Tibial artery (tissue), 4 donors: ENCODE results near the gene TMPO.
"Not testable (repeated sequence)": the region's sequence is repeated elsewhere in the genome, so short reads cannot be mapped to it uniquely, and the experiment has no call there.

Source experiments
- DNase-seq, 2 donors: peaks; one replicate each; pipeline ENCODE4 v3.0.0-alpha.2; 2019
- H3K27ac ChIP-seq, 2 donors: fragments of 200-600 bp; sonication (generic) in 1 of 2; 1 replicate in 1 of 2; 2 replicates in 1 of 2; pipeline ENCODE4 v1.5.1; 2018 to 2019; ENCODE audit warnings: mild to moderate bottlenecking in 1 of 2
- H3K27me3 ChIP-seq, 2 donors: fragments of 200-600 bp; sonication (generic) in 1 of 2; one replicate each; pipeline versions ENCODE4 v1.5.1 to v1.6.0; 2016 to 2019
- H3K36me3 ChIP-seq, 3 donors: fragments of 200-600 bp; sonication (generic) in 2 of 3; one replicate each; pipeline ENCODE4 v1.5.1; 2016 to 2019; ENCODE audit warnings: mild to moderate bottlenecking in 2 of 3
- H3K4me1 ChIP-seq, 4 donors: fragments of 200-600 bp; sonication (generic) in 2 of 4; 1 replicate in 3 of 4; 2 replicates in 1 of 4; pipeline ENCODE4 v1.5.1; 2016 to 2019
- H3K4me3 ChIP-seq, 2 donors: fragments of 200-600 bp; sonication (generic) in 1 of 2; 1 replicate in 1 of 2; 2 replicates in 1 of 2; pipeline ENCODE4 v1.5.1; 2018 to 2019; ENCODE audit warnings: mild to moderate bottlenecking in 2 of 2
- H3K9me3 ChIP-seq, 3 donors: fragments of 200-600 bp; sonication (generic) in 1 of 3; one replicate each; pipeline ENCODE4 v1.5.1; 2016 to 2019
- intact Hi-C: fragments of 100-400 bp; cut with DNase I; formaldehyde crosslinking; loops from one replicate; pipeline ENCODE4 v1.15.0; 2023; ENCODE audit warnings: low total_unique reads
- TF ChIP-seq, protein P1 (sequence below), 2 experiments: fragments of 200-600 bp in 1 of 2; fragments of 450-650 bp in 1 of 2; IDR thresholded peaks; one replicate each; pipeline ENCODE4 v1.5.1; 2017 to 2019; ENCODE audit warnings: antibody characterized with exemption in 2 of 2, mild to moderate bottlenecking in 1 of 2, moderate library complexity in 1 of 2

The TMPO gene

DNA sequence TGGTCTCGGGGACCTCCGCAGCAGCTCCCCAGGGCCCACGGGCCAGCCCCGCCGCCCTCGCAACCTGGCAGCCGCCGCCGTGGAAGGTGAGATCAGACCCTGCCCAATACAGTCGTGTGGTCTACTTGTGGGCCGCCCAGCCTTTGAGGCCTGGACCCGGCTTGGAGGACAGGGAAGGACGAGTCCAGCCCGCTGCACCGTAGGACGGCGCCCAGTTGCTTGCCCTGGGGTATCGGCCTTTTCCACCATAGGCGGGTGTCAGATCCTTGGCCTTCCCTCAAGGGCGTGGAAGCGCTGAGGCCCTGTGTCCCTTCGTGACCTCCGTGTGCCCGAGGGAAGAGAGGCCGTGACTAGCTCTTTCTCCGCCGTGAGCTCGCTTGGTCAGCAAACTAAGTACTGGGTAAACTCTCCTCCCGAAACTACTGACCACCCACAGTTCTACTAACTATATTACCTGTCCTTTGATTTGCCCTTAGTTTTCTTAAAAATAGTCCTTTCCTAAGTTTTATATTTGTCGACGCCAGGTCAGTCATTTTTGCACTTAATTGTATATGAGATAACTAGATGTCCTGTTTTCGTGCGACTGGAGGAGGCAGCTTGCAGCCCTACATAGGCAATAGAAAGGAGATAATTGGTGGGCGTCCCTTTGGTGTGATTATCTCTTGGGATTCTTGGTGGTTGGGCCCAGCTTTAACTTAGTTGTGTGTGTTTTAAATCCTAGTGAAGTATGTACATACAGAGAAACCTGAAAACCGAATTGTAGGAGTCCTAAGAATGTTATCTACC, 78.9 kb downstream of the TMPO start:
- peak overlapping the region; percentile 84 to 97 for H3K4me3 ChIP-seq
- intact Hi-C loops, result no loop called here
- H3K27ac ChIP-seq, result peak overlapping the region; percentile 92
- H3K36me3 ChIP-seq, result peaks cover 21 to 31% (median 25%) of the 10 kb centered on the region in 3 donors
- TF ChIP-seq, protein P1, sequence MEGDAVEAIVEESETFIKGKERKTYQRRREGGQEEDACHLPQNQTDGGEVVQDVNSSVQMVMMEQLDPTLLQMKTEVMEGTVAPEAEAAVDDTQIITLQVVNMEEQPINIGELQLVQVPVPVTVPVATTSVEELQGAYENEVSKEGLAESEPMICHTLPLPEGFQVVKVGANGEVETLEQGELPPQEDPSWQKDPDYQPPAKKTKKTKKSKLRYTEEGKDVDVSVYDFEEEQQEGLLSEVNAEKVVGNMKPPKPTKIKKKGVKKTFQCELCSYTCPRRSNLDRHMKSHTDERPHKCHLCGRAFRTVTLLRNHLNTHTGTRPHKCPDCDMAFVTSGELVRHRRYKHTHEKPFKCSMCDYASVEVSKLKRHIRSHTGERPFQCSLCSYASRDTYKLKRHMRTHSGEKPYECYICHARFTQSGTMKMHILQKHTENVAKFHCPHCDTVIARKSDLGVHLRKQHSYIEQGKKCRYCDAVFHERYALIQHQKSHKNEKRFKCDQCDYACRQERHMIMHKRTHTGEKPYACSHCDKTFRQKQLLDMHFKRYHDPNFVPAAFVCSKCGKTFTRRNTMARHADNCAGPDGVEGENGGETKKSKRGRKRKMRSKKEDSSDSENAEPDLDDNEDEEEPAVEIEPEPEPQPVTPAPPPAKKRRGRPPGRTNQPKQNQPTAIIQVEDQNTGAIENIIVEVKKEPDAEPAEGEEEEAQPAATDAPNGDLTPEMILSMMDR (IDR thresholded peaks at IDR 0.05), result no peak
- H3K27me3 ChIP-seq, result no peaks in the 10 kb centered on the region
- H3K4me1 ChIP-seq, result peaks cover 0 to 28% (median 15%) of the 10 kb centered on the region in 4 donors
- peak; percentile 50 to 73 for DNase-seq
- no peaks in the 10 kb centered on the region for H3K9me3 ChIP-seq

DNA sequence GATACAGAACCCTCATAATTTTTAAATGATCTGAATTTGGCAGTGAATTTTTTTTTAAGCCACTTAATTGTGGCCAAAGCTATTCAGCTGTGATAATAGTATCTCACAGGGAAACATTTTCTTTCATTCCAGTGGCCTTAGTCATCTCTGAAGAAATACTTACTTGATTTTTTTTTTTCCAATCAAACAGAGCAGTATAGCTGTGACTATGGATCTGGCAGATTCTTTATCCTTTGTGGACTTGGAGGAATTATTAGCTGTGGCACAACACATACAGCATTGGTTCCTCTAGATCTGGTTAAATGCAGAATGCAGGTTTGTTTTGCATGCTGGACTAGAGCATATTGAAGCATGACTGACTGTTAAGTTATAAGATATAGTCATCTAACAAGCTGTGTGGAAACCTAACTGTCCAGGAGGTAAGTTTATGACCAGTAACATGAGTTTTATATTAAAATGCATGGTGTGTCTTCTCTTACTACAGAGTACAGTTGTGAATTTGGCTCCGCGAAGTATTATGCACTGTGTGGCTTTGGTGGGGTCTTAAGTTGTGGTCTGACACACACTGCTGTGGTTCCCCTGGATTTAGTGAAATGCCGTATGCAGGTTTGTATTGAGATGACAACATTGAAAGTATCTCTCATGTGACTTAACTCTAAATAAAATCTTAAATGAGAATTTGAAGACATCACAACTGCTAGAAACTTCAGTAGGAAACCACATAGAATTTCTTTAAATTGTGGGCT, 80.0 kb downstream of the TMPO start:
- Histone ChIP-seq H3K9me3 (no peaks in the 10 kb centered on the region), H3K4me3 (peak overlapping the region; percentile 84 to 97), H3K36me3 (peaks cover 33 to 43% (median 37%) of the 10 kb centered on the region in 3 donors), H3K27me3 (no peaks in the 10 kb centered on the region), H3K27ac (peak overlapping the region; percentile 20 to 92), H3K4me1 (peaks cover 0 to 28% (median 15%) of the 10 kb centered on the region in 4 donors)
- DNase-seq, result no peak
- intact Hi-C loops, result no loop called here
- TF ChIP-seq, protein P1 (IDR thresholded peaks at IDR 0.05), result no peak

DNA sequence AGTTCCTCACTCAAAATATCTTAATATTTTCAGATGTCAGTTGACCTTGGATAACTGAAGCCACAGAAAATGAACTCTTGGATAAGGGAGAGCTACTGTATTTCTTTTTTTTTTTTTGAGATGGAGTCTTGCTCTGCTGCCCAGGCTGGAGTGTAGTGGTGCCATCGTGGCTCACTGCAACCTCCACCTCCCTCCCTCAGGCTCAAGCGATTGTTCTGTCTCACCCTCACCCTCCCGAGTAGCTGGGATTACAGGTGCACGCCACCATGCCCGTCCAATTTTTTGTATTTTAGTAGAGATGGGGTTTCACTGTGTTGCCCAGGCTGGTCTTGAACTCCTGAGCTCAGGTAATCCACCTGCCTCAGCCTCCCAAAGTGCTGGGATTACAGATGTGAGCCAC, 81.9 kb downstream of the TMPO start:
- Histone ChIP-seq H3K36me3 (peaks cover 52 to 62% (median 56%) of the 10 kb centered on the region in 3 donors), H3K4me1 (peaks cover 0 to 28% (median 15%) of the 10 kb centered on the region in 4 donors)
- DNase-seq, H3K27ac ChIP-seq, H3K4me3 ChIP-seq, H3K9me3 ChIP-seq, H3K27me3 ChIP-seq, intact Hi-C loops: not testable (repeated sequence)
